Fibroblast of skin of left biceps (primary cell): ENCODE results near the gene TANGO2.

Experiments used
- DNase-seq, 2 experiments: peaks; one replicate each; pipeline ENCODE4 v3.0.0-alpha.2; 2013; ENCODE audit warnings: low read depth in 2 of 2

Gene TANGO2

DNA sequence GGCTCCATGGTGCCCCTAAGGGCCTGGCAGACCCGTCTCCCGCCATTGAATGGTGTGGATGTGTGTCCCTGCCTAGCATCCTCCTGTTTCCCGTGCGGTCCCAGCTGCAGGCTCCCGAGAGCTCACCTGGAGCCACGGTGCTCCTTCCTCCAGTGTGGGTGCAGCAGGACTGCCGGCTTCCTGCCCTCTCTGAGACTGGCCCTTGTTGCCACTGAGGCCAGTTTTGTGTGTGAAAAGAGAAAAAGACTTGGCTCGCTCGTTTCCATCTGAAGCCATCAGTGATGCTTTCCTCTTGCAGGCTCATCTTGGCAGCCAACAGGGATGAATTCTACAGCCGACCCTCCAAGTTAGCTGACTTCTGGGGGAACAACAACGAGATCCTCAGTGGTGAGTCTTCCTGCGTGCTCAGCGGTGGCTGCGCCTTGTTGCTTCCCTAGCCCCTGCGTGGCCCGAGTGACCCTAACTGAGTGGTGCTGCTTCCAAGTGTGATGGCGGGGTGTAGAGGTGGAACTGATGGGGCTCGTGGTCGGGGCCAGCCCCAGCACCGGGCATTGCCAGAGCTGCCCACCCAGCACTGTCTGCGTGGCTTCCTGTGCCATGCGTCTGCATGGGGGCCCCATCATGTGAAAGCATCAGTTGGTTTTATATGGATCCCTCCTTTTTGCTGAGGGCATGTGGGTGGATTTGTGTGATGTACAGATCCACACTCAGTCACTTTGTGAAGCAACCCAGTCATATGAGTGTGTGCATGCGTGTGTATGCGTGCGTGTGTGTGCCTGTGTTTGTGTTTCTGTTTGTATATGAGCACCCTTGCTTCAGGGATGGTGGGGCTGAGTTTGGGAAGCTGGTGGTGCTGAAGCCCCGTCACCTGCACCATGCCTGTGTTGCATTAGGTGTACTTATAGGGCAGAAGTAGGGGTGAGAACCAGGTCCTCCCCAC, 22.4 kb downstream of the TANGO2 start:
- no peak for DNase-seq

DNA sequence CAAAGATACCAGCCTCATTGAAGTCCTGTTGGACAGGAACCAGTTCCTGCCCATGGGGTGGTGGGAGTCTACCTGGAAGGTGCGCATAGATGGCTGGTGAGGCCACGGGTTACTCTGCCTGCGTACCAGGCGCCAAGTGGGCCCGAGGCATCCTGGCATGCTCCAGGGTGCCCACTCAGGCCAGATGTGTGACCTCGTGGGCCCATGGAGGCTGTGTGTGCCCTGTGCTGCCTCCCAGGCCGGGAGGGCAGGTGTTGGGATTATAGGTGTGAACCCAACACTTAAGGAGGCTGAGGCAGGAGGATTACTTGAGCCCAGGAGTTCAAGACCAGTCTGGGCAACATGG, 23.1 kb downstream of the TANGO2 start:
- DNase-seq = no peak

- DNase-seq = no peak
Observed at GRCh38 chr22:20044495-20045151, 23.7 kb downstream of the TANGO2 start.

DNA sequence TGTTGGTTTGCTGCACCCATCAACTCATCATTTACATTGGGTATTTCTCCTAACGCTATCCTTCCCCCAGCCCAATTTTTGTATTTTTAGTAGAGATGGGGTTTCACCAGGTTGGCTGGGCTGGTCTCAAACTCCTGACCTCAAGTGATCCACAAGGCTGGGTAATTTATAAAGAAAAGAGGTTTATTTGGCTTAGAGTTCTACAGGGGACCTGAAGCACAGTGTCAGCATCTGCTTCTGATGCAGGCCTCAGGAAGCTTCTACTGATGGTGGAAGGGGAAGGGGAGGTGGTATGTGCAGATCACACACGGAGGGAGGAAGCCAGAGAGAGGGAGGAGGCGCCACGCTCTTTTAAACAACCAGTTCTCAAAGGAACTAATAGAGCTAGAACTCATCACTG, 25.8 kb downstream of the TANGO2 start:
- DNase-seq = no peak

DNA sequence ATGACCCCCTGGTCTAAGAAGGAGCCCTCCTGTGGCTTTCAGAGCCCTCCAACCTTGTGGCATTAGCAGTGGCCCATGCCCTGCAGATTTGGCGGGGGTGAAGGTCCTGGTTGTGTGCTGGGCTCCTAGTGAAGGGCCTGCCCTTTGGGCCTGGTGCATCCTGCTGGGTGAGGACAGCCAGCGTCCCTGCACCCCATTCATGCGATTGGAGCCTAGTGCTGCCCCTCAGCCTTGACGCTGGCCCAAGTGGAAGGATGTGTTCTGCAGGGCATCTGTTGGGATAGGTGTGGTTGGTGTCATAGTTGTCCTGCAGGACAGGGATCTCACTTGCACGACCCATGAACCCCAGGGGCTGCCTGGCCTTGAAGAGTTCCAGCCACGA, 31.0 kb downstream of the TANGO2 start:
- no peak for DNase-seq

DNA sequence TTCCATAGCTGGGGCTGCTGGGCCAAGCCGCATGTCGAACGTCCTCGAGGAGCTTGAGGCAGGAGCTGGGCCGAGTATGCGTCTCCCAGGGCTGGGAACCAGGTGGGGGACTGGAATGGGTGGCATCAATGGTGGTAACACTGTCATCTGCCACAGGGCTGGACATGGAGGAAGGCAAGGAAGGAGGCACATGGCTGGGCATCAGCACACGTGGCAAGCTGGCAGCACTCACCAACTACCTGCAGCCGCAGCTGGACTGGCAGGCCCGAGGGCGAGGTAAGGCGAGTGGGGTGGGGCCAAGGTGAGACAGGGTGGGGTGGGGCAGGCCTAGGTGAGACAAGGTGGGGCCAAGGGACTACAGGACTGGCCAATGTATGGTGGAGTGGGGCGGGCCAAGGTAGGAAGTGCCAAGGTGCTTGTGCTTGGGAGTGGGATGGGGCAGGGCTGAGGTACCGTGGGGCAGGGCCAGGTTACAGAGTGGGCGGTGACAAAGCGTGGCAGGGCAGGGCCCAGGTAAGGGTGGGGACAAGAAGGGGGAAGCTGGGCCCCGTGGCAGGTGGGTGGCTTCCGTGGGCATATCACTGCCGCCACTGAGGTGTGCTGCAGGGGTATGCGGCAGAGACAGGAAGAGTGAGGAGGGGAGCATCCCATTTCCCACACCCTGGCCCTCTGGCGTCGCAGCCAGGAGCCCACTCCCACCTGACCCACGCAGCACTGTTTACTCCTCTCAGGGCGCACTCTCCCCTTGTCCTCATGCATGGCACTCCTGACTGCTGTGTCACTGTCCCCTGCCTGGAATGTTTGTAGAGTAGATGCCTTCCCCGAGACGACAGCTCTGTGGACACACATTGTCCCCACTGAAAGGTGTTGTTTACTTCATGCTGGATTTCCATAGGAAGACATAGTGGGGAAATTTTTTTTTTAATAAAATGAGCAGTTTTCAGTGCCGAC, 31.7 kb downstream of the TANGO2 start:
- no peak for DNase-seq

GRCh38 chr22:20053407-20054033, 32.6 kb downstream of the TANGO2 start:
- DNase-seq = no peak

- DNase-seq = no peak
Observed at GRCh38 chr22:20054034-20054427, 33.1 kb downstream of the TANGO2 start.

GRCh38 chr22:20054485-20054884, 33.6 kb downstream of the TANGO2 start:
- no peak for DNase-seq

GRCh38 chr22:20055144-20055543, 34.2 kb downstream of the TANGO2 start:
- no peak for DNase-seq

DNA sequence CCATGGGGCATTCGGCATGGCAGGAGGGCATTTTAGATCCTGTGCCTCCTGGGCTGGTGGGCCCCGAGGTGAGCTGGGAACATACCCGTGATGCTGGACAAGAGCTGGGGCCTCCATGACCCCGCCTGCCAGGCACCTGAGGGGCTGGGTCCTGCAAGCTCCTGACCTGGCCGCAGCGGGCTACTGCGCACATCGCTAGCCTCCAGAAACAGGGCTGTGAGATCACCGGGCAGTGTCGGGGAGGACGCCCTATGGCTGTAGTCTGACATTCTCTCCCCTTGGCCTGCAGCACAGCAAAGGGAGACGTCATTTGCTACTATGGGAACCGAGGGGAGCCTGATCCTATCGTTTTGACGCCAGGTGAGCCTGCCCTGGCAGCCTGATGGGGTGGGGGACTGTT, 34.7 kb downstream of the TANGO2 start:
- no peak for DNase-seq

DNA sequence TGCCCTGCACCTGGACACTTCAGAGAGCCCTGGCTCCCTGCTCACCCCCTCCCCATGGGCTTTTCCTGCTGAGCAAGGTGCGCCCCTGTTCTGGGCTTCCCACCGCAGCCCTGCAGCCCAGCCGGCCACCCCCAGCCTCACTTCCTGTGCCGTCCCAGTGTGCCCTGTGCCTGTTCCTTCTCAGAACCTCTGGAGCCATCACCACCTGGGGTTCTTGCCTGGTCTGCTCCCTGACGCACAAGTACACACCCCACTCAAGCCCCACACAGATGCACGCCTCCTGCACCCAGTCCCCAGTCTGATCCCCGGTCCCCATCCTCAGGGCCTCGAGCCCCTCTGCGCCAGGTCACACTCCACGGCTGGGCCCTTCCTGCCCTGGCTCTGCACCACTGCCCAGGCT, 35.3 kb downstream of the TANGO2 start:
- DNase-seq = no peak

DNA sequence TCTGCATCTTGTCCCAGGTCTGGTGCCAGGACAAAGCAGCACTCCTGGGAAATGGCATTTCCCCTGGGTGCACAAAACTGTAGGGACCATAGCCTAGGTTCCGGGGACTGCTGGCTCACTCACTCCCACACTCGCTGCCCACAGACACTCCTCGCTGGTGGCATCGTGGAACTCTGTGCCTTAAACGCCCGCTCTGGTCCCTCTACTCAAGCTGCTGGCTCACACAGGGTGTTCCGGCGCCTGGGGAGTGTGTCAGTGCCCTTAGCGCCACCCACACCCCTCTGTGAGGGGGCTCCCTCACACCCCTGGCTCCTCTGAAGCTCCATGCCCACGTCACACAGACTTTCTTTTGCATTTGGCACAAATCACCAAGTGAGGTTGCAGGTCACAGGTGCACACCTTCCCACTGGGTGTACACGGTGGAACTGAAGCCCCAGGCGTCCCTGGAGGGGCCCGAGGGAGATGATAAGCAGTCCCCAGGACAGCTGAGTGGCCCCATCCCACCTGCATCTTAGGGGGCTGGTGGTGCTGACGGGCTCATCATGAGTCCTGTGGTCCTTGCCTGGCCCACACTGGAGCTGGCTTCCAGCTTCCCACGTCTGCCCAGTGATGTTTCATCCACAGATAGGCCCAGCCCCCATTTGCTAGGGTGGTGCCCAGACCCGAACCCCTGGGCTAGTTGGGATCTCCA, 35.9 kb downstream of the TANGO2 start:
- DNase-seq = no peak

DNA sequence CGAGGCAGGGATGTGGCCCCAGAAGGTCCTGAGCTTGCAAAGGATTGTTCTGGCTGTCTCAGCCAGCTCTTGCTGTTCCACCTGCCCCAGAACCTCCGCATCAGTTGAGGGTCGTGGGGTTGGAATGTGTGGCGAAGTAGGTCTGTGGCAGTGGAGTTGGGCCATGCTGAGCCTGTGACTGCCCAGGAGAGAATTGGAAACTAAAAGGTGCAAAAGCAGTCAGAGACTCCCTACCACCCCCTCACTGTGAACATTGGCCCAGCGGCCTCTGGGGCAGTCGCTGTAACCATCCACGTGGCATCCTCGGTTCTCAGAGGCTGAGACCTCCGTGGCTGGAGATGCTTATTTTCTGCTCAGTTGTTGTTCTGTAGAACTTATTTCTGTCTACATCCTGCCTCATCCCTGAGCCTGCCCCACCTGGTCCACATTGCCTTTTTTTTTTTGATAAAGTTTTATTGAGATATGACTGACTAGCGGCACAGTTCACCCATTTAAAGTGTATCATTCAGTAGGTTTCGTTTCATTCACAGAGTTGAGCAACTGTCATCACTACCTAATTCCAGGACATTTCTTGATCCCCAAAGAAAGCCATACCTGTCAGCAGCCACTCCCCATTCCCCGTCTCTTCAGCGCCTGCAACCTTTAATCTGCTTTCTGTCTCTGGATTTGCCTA, 36.8 kb downstream of the TANGO2 start:
- no peak for DNase-seq

DNA sequence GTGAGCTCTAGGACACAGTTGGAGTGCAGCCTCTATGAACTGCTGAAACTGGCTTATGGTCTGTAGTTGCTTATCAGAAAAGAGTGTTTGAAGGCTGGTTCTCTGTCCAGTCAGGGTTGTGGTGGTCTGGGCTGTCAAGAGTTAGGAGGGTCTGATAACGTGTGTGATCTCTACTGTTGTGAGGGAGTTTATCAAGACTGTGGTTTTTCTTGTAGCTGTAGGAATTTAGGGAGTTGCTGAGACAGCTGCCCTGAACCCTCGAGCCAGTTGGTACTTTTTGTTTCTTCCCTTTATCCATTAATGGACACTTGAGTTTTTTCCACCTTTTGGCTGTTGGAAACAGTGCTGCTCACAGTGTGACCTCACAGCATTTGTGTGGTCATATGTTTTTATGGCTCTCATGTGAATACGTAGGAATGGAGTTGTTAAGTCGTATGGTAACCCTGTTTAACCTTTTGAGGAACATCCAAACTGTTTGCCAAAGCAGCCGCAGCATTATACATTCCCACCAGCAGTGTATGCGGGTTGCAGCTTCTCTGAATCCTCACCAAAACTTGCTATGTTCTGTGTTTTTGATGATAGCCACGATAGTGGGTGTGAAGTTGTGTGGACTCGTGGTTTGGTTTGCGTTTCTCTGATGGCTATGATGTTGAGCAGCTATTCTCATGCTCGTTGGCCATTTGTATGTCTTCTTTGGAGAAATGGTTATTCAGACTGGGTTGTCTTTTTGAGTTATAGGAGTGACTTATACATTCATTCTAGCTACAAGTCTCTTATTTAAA, 38.3 kb downstream of the TANGO2 start:
- no peak for DNase-seq

GRCh38 chr22:20060700-20061480, 40.0 kb downstream of the TANGO2 start:
- DNase-seq = no peak

DNA sequence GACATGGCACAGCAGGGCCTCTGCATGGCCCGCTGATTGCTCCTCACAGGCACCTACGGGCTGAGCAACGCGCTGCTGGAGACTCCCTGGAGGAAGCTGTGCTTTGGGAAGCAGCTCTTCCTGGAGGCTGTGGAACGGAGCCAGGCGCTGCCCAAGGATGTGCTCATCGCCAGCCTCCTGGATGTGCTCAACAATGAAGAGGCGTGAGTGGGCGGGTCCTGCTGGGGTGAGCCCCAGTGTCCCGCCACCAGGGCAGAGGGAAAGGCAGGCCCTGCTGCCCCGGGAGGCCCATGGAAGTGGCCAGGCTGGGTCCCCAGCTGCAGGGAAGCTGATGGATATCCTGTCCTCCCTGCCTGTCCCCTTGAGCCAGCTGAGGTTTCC, 40.6 kb downstream of the TANGO2 start:
- no peak for DNase-seq

- DNase-seq = no peak
Observed at GRCh38 chr22:20062043-20062765, 41.3 kb downstream of the TANGO2 start.

GRCh38 chr22:20062766-20063083, 41.8 kb downstream of the TANGO2 start:
- DNase-seq = no peak
